Testis (tissue), 2 donors: Measurements from ENCODE around the gene SCAMP5.

Experiments
- POLR2A ChIP-seq: fragments of 450-650 bp; IDR thresholded peaks from one replicate; pipeline ENCODE4 v1.6.1; 2017; ENCODE audit warnings: antibody characterized with exemption, mild to moderate bottlenecking, moderate library complexity
- TF ChIP-seq, protein P1 (sequence below), 3 experiments: fragments of 450-650 bp in 2 of 3; fragments of 200-600 bp in 1 of 3; sonication (generic) in 1 of 3; IDR thresholded peaks; one replicate each; pipeline ENCODE4 v1.5.1; 2016 to 2019; ENCODE audit warnings: antibody characterized with exemption in 3 of 3, mild to moderate bottlenecking in 2 of 3, moderate library complexity in 1 of 3

DNA sequence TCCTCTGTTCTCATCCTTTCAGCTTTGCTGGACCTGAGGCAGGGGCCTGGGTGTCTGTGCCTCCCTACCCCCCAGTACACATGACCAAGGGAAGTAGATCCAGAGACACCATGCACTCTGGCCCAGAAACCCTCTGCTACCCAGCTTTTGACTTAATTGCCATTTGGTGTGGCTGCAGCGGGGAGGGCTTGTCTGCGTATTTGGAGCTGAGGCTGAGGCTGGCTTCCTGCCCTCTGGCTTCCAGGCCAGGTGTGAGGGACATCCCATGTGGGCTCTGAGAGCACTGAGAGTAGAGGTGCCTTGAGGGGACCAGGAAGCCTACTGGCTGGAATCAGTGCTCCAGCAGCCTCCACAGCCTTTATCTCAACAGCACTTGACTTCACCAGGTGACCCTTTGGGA, 54.9 kb downstream of the SCAMP5 start:
- no peak for TF ChIP-seq POLR2A
- TF ChIP-seq, protein P1, sequence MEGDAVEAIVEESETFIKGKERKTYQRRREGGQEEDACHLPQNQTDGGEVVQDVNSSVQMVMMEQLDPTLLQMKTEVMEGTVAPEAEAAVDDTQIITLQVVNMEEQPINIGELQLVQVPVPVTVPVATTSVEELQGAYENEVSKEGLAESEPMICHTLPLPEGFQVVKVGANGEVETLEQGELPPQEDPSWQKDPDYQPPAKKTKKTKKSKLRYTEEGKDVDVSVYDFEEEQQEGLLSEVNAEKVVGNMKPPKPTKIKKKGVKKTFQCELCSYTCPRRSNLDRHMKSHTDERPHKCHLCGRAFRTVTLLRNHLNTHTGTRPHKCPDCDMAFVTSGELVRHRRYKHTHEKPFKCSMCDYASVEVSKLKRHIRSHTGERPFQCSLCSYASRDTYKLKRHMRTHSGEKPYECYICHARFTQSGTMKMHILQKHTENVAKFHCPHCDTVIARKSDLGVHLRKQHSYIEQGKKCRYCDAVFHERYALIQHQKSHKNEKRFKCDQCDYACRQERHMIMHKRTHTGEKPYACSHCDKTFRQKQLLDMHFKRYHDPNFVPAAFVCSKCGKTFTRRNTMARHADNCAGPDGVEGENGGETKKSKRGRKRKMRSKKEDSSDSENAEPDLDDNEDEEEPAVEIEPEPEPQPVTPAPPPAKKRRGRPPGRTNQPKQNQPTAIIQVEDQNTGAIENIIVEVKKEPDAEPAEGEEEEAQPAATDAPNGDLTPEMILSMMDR (IDR thresholded peaks at IDR 0.05), result no peak
